ENCODE measurements around the gene LAMA2.

Gene LAMA2

GRCh38 chr6:129099696-129100095, 216.8 kb downstream of the LAMA2 start:
- H3K79me2 ChIP-seq (ENCODE audit: low read length) = no peaks in the 10 kb centered on the region
- no peak overlapping the region for H3K4me3 ChIP-seq (ENCODE audit: low read length)
- DNase-seq = no peak
- no peak overlapping the region for H2AFZ ChIP-seq (ENCODE audit: low read length)
- H3K36me3 ChIP-seq (replicated peaks; ENCODE audit: insufficient read depth, low read length) = no peaks in the 10 kb centered on the region
- TF ChIP-seq CTCF (IDR thresholded peaks at IDR 0.05; ENCODE audit: low read length) (no peak), EZH2phosphoT487 (IDR thresholded peaks at IDR 0.05; ENCODE audit: low read length) (no peak), EZH2 (optimal IDR thresholded peaks at IDR 0.05; ENCODE audit: low read depth, low read length) (no peak)
- H3K27me3 ChIP-seq (replicated peaks; ENCODE audit: insufficient read depth, low read length) = no peaks in the 10 kb centered on the region
- H3K9ac ChIP-seq (ENCODE audit: low read length) = no peak overlapping the region
- H3K9me3 ChIP-seq (replicated peaks; ENCODE audit: insufficient read depth, low read length) = no peaks in the 10 kb centered on the region
- H3K4me1 ChIP-seq (ENCODE audit: low read length) = no peaks in the 10 kb centered on the region
- H3K27ac ChIP-seq (ENCODE audit: low read length) = no peak overlapping the region
- no peaks in the 10 kb centered on the region for H3F3A ChIP-seq (ENCODE audit: insufficient read depth, low read length)
- no peaks in the 10 kb centered on the region for H3K9me2 ChIP-seq (replicated peaks; ENCODE audit: insufficient read depth, low read length)
- no peak overlapping the region for H3K4me2 ChIP-seq (ENCODE audit: low read depth, low read length)
- no peaks in the 10 kb centered on the region for H4K20me1 ChIP-seq (ENCODE audit: insufficient read depth, low read length)

GRCh38 chr6:129100164-129100563, 217.2 kb downstream of the LAMA2 start:
- no peak overlapping the region for H2AFZ ChIP-seq (ENCODE audit: low read length)
- no peak overlapping the region for H3K27ac ChIP-seq (ENCODE audit: low read length)
- no peak for DNase-seq
- no peaks in the 10 kb centered on the region for H4K20me1 ChIP-seq (ENCODE audit: insufficient read depth, low read length)
- no peaks in the 10 kb centered on the region for H3K79me2 ChIP-seq (ENCODE audit: low read length)
- H3K27me3 ChIP-seq (replicated peaks; ENCODE audit: insufficient read depth, low read length) = no peaks in the 10 kb centered on the region
- no peaks in the 10 kb centered on the region for H3K36me3 ChIP-seq (replicated peaks; ENCODE audit: insufficient read depth, low read length)
- no peaks in the 10 kb centered on the region for H3F3A ChIP-seq (ENCODE audit: insufficient read depth, low read length)
- TF ChIP-seq EZH2phosphoT487 (IDR thresholded peaks at IDR 0.05; ENCODE audit: low read length) = no peak
- TF ChIP-seq EZH2 (optimal IDR thresholded peaks at IDR 0.05; ENCODE audit: low read depth, low read length) = no peak
- TF ChIP-seq CTCF (IDR thresholded peaks at IDR 0.05; ENCODE audit: low read length) = no peak
- no peaks in the 10 kb centered on the region for H3K9me2 ChIP-seq (replicated peaks; ENCODE audit: insufficient read depth, low read length)
- H3K9ac ChIP-seq (ENCODE audit: low read length) = no peak overlapping the region
- H3K4me2 ChIP-seq (ENCODE audit: low read depth, low read length) = no peak overlapping the region
- no peak overlapping the region for H3K4me3 ChIP-seq (ENCODE audit: low read length)
- H3K4me1 ChIP-seq (ENCODE audit: low read length) = no peaks in the 10 kb centered on the region
- no peaks in the 10 kb centered on the region for H3K9me3 ChIP-seq (replicated peaks; ENCODE audit: insufficient read depth, low read length)

GRCh38 chr6:129102741-129103140, 219.8 kb downstream of the LAMA2 start:
- Histone ChIP-seq H3K36me3 (replicated peaks; ENCODE audit: insufficient read depth, low read length) (no peaks in the 10 kb centered on the region), H3K79me2 (ENCODE audit: low read length) (no peaks in the 10 kb centered on the region), H3K4me3 (ENCODE audit: low read length) (no peak overlapping the region), H3K9ac (ENCODE audit: low read length) (no peak overlapping the region), H4K20me1 (ENCODE audit: insufficient read depth, low read length) (no peaks in the 10 kb centered on the region), H3K27ac (ENCODE audit: low read length) (no peak overlapping the region), H3F3A (ENCODE audit: insufficient read depth, low read length) (no peaks in the 10 kb centered on the region), H3K4me2 (ENCODE audit: low read depth, low read length) (no peak overlapping the region), H3K27me3 (replicated peaks; ENCODE audit: insufficient read depth, low read length) (no peaks in the 10 kb centered on the region), H3K9me2 (replicated peaks; ENCODE audit: insufficient read depth, low read length) (no peaks in the 10 kb centered on the region), H3K9me3 (replicated peaks; ENCODE audit: insufficient read depth, low read length) (no peaks in the 10 kb centered on the region), H3K4me1 (ENCODE audit: low read length) (no peaks in the 10 kb centered on the region), H2AFZ (ENCODE audit: low read length) (no peak overlapping the region)
- no peak for TF ChIP-seq EZH2 (optimal IDR thresholded peaks at IDR 0.05; ENCODE audit: low read depth, low read length)
- no peak for TF ChIP-seq CTCF (IDR thresholded peaks at IDR 0.05; ENCODE audit: low read length)
- TF ChIP-seq EZH2phosphoT487 (IDR thresholded peaks at IDR 0.05; ENCODE audit: low read length) = no peak
- no peak for DNase-seq
